ENCODE measurements around the gene ABCB6. TPM values are rescaled to one million over a fixed set of nuclear protein-coding genes. Genes with fewer than 3 reads are reported as not detected.
A peak's percentile ranks its signal among the peaks of the same experiment; 100 is the strongest.
"Not testable (repeated sequence)": the region's sequence is repeated elsewhere in the genome, so short reads cannot be mapped to it uniquely, and the experiment has no call there.

The ABCB6 gene
- 1.2 TPM for polyA plus RNA-seq

DNA sequence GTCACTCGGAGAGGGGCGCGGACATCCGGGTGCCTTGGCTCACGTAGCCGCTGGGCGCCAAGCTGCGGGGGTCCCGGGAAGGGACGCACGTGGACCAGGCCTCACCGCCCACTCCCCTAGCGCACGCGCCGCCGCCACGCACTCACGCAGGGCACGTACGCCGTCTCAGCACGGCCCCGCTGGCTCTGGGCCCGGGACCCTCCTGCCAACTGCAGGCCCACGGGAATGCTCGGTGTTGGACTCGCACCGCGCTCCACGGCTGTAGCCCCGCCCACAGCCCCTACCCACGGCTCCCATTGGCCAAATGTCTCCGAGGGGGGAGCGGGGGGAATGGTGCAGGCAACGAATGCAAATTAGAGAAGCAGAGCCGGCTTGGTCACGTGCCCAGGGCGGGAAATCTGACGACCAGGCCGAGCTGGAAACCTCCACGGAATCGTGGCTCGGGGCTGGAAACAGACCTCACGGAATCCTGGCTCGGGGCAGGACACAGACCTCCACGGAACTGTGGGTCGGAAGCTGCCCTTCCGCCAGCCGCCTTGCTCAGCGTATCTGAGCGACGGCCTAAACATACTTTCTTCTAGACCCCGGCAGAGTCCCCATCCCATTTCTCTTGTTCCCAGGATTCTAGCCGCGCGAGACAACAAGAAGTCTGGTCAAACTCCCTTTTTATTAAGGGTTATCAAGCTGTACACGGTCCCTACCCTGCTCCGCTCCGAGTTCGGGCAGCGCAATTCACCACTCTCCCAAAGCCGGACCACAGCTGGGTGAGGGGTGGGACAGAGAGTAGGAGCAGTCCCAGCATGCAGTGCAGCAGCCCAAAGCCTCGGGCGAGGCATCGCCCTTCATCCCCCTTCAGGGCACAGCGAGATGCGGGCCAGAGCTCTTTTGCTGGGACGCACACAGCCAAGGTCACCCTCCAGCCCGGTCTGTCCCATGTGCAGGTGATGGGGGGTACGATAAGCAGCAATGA is at the start of gene ABCB6:
Gene ABCB6 (minus strand): TSS at position 227 of the 970 bp plus-strand sequence. CDS start 285 bp downstream, outside the sequence.
- no peaks in the 10 kb centered on the region for H3K9me3 Mint-ChIP-seq
- no peaks in the 10 kb centered on the region for H3K36me3 Mint-ChIP-seq
- peak within 1 kb of the TSS; percentile 90 to 97 (median 92) for H3K27ac Mint-ChIP-seq
- peaks cover 11 to 15% (median 13%) of the 10 kb centered on the region in 3 donors for H3K4me1 Mint-ChIP-seq
- no peaks in the 10 kb centered on the region for H3K27me3 Mint-ChIP-seq
- H3K4me3 Mint-ChIP-seq: peak within 1 kb of the TSS; percentile 82 to 97 (median 94)

DNA sequence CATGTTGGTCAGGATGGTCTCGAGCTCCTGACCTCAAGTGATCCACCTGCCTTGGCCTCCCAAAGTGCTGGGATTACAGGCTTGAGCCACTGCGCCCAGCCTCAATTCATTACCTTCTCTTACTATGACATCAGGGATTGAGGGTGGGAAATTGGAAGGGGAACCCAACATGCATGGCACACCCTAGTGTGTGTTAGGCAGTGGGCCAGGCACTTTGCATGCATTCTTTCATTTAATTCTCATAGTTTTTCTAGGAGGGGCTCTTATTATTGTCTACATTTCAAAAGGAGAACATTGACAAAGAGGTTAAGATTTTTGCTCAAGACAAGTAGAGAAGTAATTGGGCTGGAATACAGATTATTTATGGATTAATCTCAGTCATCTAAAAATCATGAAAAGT is 49.5 kb upstream of the ABCB6 start:
- Mint-ChIP-seq H3K4me3 (no peak overlapping the region), H3K27ac (no peak overlapping the region)

DNA sequence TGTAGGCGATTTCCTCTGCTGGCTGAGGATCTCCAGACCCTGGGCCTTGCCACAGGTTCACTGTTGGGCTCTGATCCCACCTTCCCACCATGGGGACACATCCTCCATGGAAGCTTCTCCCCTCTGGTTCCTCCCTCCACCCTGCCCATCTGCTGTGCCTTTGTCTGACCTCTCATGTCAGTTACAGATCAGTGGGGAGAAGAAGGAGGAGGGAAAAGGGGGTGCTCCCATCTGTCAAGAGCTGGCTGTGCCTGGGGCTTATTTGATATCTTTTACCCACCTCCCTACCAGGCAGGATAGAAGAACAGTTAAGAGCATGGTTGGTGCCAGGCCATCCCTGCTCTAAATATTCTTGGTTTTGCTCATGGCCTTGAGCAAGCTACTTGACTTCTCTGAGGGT is 48.1 kb upstream of the ABCB6 start:
- peaks cover 4% of the 10 kb centered on the region for H3K36me3 Mint-ChIP-seq
- no peaks in the 10 kb centered on the region for H3K9me3 Mint-ChIP-seq
- H3K4me1 Mint-ChIP-seq: peaks cover 0 to 4% (median 1%) of the 10 kb centered on the region in 3 donors
- H3K27me3 Mint-ChIP-seq: no peaks in the 10 kb centered on the region
- no peak overlapping the region for H3K27ac Mint-ChIP-seq
- H3K4me3 Mint-ChIP-seq: no peak overlapping the region

More for the DNA sequence above, 49.5 kb upstream of the ABCB6 start:
- Mint-ChIP-seq H3K4me1 (peaks cover 0 to 4% (median 1%) of the 10 kb centered on the region in 3 donors), H3K36me3 (peaks cover 2% of the 10 kb centered on the region), H3K9me3 (no peaks in the 10 kb centered on the region), H3K27me3 (no peaks in the 10 kb centered on the region)

DNA sequence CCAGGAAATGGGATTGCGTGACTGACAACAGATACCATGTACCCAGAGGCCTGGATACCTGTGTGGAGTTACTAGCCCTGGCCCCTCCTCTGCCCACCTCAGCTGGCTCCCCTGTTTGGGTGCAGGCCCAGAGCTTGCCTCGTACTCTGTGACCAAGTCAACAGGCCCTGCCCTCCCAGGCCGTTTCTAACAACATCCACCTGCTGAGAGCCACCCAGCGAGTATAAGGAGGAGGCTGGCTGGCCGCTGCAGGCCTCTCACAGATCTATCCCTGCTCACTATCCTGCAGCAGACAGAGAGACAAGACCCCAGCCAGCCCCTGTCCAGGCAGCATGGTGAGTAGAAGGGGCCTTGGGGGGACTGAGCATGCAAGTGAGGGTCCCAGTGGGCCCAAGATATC is 47.5 kb upstream of the ABCB6 start:
- H3K4me1 Mint-ChIP-seq: peaks cover 0 to 4% (median 0%) of the 10 kb centered on the region in 3 donors
- no peak overlapping the region for H3K4me3 Mint-ChIP-seq
- no peaks in the 10 kb centered on the region for H3K27me3 Mint-ChIP-seq
- H3K27ac Mint-ChIP-seq: no peak overlapping the region
- H3K36me3 Mint-ChIP-seq: peaks cover 2% of the 10 kb centered on the region
- H3K9me3 Mint-ChIP-seq: no peaks in the 10 kb centered on the region

DNA sequence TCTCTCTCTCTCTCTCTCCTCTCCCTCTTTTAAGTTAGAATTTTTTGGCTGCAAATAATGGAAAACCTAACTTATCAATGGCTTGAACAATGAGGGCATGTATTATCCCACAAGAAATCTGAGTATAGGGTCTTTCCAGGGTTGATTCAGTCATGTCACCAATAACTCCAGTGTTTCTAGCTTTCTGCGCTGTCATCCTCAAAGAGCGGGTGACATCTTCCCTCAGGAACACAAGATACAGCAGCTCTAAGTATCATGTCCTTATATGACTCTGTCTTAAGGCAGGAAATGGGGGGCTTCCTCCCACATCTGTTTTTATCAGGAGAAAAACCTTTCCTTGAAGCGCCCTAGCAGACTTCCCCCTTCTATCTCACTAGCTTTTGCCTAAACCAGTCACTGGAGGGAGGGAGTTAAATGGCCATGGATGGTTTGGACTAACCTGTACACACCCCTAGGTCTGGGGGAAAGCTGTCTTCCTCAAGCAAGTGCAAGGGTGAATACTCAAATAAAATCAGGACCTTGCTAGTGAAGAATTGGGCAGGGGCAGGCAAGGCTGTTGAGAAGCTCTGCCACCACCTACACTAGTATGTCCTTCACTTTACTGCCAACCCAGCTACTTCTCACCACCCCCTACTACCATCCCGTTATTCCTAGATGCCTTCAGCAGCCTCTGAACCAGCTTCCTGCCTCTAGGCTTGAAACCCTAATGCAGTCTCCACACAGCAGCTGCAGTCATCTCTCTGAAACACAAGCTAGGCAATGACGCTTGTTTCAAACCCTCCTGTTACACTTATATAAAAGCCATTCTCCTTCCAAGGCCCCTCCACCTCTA is 42.5 kb upstream of the ABCB6 start:
- peak overlapping the region in 1 of 4 donors; percentile 40 for H3K4me3 Mint-ChIP-seq

DNA sequence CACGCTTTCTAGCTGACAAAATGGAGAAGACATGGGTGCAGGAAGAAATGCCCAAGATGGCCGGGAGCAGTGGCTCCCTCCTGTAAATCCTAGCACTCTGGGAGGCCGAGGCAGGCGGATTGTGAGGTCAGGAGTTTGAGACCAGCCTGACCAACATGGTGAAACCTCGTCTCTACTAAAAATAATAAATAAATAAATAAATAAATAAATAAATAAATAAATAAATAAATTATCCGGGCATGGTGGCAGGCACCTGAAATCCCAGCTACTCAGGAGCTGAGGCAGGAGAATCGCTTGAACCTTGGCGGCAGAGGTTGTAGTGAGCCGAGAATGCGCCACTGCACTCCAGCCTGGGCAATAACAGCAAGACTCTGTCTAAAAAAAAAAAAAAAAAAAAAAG is 40.2 kb upstream of the ABCB6 start:
- H3K4me3 Mint-ChIP-seq: not testable (repeated sequence)

More for the DNA sequence above, 42.5 kb upstream of the ABCB6 start:
- H3K4me1 Mint-ChIP-seq: peaks cover 0 to 4% (median 0%) of the 10 kb centered on the region in 3 donors
- H3K36me3 Mint-ChIP-seq: peaks cover 2% of the 10 kb centered on the region
- no peaks in the 10 kb centered on the region for H3K27me3 Mint-ChIP-seq
- no peaks in the 10 kb centered on the region for H3K9me3 Mint-ChIP-seq
- H3K27ac Mint-ChIP-seq: peak overlapping the region in 1 of 3 donors; percentile 40

DNA sequence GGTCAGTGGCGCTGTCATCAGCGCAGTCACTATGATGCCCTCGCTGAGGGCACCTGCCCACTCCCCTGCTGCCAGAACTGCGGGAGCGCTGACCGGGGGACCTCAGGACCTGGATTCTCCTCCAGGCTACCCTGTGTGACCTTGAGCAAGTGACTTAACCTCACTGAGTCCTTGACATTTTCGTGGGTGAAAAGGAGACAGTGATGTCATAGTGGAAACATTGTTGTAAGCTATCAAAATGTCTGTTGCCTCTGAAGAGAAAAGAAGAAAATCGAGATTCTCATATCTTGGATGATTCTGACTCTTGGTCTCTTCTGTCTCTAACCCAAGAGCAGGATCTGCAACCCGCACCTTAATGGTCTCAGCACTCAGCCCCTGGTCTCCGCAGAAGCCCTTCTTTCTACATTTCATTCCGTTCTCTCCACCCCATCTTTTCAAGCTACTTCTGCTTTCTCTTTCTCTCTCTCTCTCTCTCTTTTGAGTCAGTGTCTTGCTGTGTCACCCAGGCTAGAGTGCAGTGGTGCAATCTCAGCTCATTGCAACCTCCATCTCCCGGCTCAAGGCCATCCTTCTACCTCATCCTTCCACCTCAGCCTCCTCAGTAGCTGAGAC is 35.9 kb upstream of the ABCB6 start:
- peak overlapping the region; percentile 88 to 99 (median 88) for H3K27ac Mint-ChIP-seq
- H3K36me3 Mint-ChIP-seq: peaks cover 6% of the 10 kb centered on the region
- H3K9me3 Mint-ChIP-seq: no peaks in the 10 kb centered on the region
- no peaks in the 10 kb centered on the region for H3K27me3 Mint-ChIP-seq
- H3K4me3 Mint-ChIP-seq: peak overlapping the region; percentile 84 to 97 (median 95)
- peaks cover 22 to 36% (median 29%) of the 10 kb centered on the region in 3 donors for H3K4me1 Mint-ChIP-seq

More for the DNA sequence above, 40.2 kb upstream of the ABCB6 start:
- H3K4me1 Mint-ChIP-seq, H3K27me3 Mint-ChIP-seq, H3K36me3 Mint-ChIP-seq, H3K9me3 Mint-ChIP-seq: not testable (repeated sequence)
- H3K27ac Mint-ChIP-seq: peak overlapping the region in 1 of 3 donors; percentile 39

DNA sequence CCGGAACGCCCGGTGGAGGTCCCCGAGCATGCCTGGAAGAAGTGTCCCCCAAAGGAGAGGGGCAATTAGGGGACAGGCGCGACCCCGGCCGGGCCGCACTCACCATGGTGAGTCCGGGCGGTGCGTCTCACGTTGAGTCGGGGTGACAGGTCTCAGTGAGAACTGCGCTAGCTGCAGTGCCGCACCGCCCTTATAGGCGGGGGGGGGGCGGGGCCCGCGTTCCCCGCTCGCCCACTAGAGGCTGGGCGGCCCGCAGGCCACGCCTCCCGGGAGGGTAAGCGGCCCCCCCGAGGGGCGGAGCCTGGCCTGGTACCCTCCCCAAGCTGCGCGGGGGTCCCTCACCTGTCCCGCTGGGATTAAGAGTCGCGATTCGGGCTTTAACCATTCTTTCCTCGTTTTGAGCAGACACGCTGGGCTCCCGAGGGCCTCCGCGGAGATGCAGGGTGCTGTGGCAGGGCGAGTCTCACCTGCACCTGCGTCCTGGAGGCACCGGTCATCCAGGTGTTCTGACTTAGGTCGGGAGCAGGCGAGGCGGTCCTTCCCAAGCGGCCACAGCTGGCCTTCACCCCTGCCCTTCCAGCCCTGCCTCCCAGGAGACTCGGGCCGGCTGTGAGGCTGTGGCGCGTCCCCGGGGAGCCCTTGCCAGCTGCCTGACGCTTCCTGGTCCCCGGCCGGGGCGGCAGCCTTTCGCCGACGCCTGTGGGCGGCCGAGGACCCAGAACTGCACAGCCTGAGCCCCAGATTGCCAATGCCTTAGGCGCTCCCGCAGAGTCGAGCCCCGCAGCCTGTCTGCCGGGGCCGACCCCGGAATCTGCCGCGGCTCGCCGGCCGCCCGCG is 35.2 kb upstream of the ABCB6 start, which contains the start of gene TUBA4A:
Gene TUBA4A (minus strand): TSS at position 166 of the 837 bp plus-strand sequence. CDS start 60 bp downstream, at position 106.
- peak within 1 kb of the TSS; percentile 88 to 99 (median 88) for H3K27ac Mint-ChIP-seq

DNA sequence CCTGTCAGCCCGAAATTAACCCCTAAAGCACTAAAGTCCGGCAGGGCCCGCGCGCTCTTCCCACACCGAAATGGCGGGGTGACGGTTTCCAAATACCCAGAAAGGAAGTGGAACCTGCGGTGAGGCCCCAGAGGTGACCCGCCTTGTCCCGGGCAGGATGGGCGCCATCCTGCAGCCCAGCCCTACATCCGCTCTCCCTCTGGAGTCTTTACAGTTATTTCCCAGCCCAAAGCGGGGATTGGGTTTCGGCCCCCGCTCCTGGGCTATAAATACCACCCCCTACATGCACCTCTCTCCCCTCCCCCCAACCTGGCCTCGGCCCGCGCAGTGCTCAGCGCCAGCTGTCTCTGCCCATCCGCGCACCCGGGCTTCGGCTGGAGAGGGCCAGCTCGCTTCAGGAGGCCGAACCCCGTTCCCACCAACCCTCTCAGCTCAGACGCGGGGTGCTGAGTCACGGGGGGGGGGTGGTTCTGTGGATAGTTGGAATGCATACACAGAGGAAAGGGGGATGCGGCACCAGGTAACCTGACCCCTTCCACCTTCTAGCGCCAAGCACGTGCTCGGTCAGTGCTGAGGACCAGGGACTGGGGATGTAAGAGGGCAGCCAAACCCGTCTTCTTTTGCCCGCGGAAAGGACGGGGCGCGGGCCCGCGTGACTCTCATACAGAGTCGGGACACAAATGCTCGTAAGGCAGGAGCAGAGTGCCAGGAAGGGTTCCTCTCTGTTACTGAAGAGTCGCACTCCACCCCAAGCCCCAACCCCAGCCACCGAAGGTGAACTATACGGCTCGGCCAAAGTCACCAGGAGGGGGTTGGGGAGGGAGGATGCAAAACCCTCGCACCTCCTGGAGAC is 34.4 kb upstream of the ABCB6 start, which contains the start of gene TUBA4B:
Gene TUBA4B (plus strand): TSS at position 344 of the 853 bp plus-strand sequence. CDS start 165 bp downstream, at position 509.
- no peaks in the 10 kb centered on the region for H3K27me3 Mint-ChIP-seq
- no peaks in the 10 kb centered on the region for H3K9me3 Mint-ChIP-seq
- peaks cover 33 to 50% (median 43%) of the 10 kb centered on the region in 3 donors for H3K4me1 Mint-ChIP-seq
- H3K27ac Mint-ChIP-seq: peak within 1 kb of the TSS; percentile 88 to 99 (median 88)
- H3K4me3 Mint-ChIP-seq: peak within 1 kb of the TSS; percentile 84 to 97 (median 95)
- H3K36me3 Mint-ChIP-seq: peaks cover 6% of the 10 kb centered on the region

More for the DNA sequence above, 35.2 kb upstream of the ABCB6 start, which contains the start of gene TUBA4A:
- peaks cover 29 to 42% (median 36%) of the 10 kb centered on the region in 3 donors for H3K4me1 Mint-ChIP-seq
- H3K36me3 Mint-ChIP-seq: peaks cover 6% of the 10 kb centered on the region
- H3K9me3 Mint-ChIP-seq: no peaks in the 10 kb centered on the region
- no peaks in the 10 kb centered on the region for H3K27me3 Mint-ChIP-seq
- peak within 1 kb of the TSS; percentile 84 to 97 (median 95) for H3K4me3 Mint-ChIP-seq

DNA sequence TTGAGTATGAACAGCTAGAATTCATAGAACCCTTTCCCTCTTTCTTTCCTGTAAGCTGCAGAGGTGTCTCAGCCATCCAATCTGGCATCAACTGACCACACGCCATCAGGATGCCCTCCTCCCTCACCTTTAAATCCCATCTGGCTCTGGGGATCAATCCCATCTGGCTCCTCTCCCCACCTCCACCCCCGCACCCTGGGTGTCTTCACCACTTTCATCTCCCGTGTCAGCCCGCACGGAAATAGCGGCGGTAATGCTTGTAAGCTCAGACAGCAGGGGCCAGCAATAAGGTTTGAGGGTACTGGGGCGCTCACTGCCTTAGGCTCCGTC is 33.8 kb upstream of the ABCB6 start:
- H3K27ac Mint-ChIP-seq: peak overlapping the region; percentile 88 to 94 (median 88)

DNA sequence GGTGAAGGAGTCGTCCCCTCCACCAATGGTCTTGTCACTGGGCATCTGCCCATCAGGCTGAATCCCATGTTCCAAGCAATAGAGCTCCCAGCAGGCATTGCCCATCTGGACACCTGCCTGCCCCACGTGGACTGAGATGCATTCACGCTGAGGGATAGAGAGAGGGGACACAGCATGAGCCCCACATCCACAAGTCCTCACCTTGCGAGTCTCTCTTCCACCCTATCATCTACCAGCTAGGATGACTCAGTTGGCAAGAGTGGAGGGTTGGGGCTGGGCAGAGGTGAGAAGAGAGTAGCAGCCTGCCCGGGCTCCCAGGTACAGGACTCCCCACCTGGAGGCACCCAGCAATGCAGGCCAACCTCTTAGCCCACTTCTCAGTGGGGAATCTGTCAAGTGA is 33.3 kb upstream of the ABCB6 start:
- Mint-ChIP-seq H3K36me3 (peaks cover 7% of the 10 kb centered on the region), H3K4me3 (peak overlapping the region; percentile 84 to 97 (median 95)), H3K27ac (peak overlapping the region; percentile 59 to 88 (median 88)), H3K4me1 (peaks cover 41 to 60% (median 49%) of the 10 kb centered on the region in 3 donors), H3K27me3 (no peaks in the 10 kb centered on the region), H3K9me3 (no peaks in the 10 kb centered on the region)

More for the DNA sequence above, 33.8 kb upstream of the ABCB6 start:
- Mint-ChIP-seq H3K4me3 (peak overlapping the region; percentile 84 to 97 (median 95)), H3K36me3 (peaks cover 7% of the 10 kb centered on the region), H3K9me3 (no peaks in the 10 kb centered on the region), H3K4me1 (peaks cover 39 to 56% (median 47%) of the 10 kb centered on the region in 3 donors), H3K27me3 (no peaks in the 10 kb centered on the region)

DNA sequence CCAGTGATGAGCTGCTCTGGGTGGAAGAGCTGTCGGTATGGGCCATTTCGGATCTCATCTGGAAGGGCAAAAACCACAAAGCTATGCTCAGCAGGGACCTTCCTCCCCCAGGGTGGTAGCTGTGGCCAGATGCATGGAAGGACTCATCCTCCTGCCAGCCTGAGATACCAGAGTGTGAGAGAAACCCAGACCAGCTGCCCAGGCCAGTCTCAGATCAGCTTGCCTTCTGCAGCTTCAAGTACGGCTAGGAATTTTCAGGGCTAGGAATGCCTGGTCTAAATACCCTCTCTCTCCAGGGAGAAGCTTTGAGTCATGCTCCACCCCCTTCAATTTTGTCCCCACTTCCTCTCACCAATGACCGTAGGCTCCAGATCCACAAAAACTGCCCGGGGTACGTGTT is 32.9 kb upstream of the ABCB6 start:
- Mint-ChIP-seq H3K4me1 (peaks cover 42 to 65% (median 49%) of the 10 kb centered on the region in 3 donors), H3K27me3 (no peaks in the 10 kb centered on the region), H3K27ac (peak overlapping the region; percentile 59 to 88 (median 85)), H3K36me3 (peaks cover 7% of the 10 kb centered on the region), H3K9me3 (no peaks in the 10 kb centered on the region), H3K4me3 (peak overlapping the region; percentile 84 to 97 (median 95))

Data from IgD-negative memory B cell (primary cell).